DMS53 (cell line): ENCODE results near the gene RAB23.
A peak's percentile ranks its signal among the peaks of the same experiment; 100 is the strongest.

Source experiments
- DNase-seq: peaks from one replicate; lab custom pipeline; 2025; lab: John Stamatoyannopoulos, UW

Gene RAB23

DNA sequence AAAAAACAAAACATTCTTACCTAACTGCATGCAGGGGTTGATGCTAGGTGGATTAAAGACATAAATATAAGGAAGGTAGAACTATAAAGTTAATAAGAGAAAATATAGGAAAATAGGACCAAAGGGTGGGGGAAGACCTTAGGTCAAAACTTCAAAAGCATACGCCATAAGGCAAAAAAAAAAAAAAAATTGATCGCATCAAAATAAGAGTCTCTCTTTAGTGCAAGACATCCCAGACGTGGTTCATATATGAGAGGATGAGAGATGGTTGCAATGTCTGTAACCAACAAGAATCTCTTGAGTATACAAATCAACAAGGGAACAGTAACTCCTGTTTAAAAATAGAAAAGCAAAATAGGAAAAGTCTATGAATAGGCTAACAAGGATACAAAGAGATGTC, 41.5 kb downstream of the RAB23 start:
- no peak for DNase-seq

DNA sequence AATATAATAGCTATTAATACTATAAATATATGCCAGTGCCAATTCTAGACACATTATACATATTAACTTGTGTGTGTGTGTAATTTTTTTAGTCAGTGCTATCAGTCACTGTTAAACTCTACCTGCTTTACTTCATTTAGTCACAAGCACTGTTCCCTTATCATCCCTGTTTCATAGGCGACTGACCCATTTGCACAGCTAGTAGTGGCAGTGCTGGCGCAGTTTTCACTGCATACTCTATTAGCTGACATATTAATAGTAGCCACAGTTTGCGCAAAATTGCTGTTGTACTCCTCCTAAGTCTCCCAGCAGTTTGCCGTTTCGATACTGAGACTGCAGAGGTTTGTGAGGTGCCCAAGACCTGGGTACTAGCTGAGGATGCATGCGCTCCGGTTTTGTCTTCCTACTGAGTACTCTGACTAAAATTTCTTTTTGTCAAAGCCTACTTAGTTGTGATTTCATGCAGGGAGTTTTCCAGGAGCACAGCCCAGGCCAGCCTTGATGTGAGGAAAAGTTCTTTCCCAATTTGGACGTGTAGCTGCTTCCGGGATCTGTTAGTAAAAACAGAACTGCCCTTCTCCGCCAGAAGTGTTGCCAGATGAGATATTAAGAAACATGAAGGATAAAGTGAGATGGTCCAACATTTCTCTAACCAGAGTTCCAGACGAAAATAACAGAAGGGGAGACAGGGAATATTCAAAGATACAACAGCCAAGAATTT, 44.4 kb downstream of the RAB23 start:
- DNase-seq = no peak

DNA sequence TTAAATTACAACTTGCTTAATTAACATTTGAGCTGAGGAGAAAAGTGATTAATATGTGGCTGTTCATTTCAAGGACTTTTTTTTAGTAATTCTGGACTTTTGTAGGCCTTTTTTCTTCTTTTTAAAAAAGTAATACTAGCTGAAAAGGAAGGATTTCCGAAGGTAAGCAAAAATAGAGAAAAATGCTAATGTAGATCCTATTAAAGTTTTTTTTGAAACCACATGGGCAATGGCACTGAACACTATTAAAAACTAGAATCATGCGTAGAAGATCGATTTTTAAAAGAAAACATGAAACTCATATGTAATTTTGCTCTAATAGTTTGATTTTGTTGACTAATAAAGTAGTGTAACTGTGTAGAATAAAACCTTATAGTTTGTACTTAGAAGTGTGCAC, 47.6 kb downstream of the RAB23 start:
- DNase-seq = no peak

DNA sequence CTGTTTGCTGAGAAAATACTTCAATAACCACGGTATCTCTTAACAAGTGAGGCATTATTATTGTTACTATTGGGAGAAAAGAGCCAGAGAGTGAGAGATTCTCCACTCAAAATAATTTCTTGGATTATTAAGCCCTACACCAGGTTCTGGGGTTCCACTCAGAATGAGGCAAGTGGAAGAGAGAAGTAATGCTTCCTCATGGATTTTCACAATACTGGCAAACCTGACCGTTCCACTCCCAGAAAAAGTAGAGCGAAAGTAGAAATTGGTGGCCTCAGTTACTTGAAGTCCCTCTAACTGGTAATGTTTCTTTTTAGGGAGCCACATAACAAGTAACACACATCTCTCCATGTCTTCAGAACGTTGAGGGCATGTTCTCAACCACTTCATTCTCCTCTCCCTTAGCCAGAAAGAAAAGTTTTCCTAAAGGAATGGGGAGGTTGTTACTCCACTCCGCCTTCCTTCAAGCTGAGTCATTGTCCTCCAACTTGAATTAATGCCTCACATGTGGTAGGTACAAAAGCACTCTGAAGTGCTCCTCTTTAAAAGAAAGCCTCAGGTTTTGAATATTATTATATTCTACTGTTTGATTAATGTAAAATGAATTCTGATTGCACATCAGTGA, 48.1 kb downstream of the RAB23 start:
- peak; percentile 64 for DNase-seq

DNA sequence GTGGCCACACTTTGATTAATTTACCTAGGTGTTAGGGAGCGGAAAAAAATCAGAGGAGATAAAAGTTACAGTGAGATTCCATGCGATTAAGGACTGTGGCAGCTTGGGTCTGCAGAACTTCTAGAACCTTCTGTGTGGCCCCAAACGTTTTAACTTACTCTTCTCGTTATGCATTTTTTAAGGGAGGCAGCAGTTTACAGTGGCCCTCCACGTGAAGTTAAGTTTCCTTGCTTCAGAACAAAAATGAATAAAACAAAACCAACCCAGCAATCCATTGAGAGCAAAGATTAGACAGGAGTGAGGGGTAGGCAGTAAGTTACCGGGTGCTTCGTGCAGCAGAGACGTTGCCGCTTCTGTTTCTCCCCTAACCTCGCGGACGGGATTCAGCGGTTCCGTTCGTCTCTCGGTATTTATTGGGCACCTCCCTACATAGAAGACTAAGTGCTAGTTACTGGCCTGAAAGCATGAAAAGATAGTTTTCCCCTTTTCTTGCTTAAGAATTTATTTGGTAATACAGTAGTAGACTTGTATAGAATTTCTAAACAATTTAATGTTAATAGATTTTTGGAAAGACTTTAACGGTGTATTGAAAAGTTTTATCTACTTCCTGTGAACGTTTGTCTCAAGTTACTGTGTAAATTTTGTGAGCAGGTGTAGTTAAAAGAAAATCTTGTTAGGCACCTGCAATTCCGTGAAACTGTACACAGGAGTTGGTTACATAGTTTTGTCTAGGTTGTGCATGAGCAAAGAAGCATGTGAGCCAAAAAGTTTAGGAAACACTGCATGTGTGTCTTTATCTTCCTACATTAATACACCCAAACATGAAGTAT, 48.8 kb downstream of the RAB23 start:
- peak; percentile 68 for DNase-seq

DNA sequence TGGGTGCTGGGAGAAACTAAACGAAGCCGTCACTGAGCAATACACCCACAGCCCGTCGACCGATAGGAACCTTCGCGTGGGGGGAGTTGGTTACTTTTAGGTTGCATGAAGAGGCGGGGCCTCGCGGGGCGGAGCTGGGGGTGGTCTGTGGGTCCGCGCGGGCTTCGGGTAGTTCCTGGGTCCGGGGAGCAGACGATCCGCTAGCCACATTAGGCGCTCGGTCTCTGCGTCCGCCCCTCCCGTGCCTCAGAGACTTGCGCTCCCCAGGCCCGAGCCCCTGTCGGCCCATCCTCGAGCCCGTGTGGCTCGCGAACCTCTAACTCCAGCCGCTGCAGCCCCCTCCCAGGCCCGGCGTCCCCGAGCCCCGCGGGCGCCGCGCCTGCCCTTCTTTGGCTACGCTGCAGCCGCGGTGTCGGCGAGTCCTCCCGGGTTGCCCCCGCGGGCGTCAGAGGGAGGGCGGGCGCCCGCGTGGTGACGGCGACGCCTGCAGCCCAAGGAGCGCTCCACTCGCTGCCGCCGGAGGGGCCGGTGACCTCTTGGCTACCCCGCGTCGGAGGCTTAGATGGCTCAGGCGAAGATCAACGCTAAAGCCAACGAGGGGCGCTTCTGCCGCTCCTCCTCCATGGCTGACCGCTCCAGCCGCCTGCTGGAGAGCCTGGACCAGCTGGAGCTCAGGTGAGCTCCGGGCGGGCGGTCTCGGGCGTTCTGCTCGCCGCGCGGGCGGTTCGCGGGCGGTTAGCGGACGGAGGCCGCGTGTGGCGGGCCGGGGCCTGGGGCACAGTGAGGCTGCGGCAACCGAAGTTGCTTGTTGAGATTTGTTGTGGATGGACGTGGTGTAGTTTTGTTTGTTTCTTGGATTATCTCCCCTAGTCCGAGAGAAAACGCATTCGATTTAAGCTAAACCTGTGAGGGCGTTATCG, 49.7 kb downstream of the RAB23 start, which contains the start of gene BAG2:
Gene BAG2, plus strand, starts transcription at position 191 of the 920 bp plus-strand sequence. Its CDS starts 372 bp downstream, at position 563.
- DNase-seq = peak; percentile 93

DNA sequence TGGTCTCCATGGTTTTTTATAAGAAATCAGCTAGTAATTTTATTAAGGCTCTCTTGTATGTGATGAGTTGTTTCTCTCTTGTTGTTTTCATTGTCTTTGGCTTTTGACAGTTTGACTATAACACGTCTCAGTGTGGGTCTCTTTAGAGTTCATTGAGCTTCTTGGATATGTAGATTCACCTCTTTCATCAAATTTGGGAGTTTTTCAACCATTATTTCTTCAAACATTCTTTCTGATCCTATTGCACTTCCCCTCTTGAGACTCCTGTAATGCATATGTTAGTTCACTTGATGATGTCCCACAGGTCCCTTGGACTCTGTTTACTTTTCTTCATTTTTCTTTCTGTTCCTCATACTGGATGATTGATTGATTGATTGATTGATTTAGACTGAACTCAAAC, 57.0 kb downstream of the RAB23 start:
- DNase-seq = no peak

DNA sequence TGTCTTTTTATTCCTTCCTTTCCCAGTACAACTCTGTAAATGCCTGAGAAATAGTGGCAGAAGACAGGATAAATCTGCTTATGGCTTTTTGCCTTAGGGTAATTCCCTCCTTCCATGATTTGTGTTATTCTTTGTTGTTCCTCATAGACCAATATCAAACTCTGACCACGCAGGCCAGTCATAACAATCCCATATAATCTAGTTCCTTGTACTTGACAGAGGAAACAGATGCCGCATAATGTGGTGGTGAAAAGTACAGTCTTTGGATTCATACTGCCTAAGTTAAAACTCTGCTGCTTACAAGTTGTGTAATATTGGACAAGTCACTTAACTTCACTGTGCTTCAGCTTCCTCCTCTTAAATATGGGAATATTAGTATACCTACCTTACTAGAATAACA, 58.2 kb downstream of the RAB23 start:
- DNase-seq = no peak

DNA sequence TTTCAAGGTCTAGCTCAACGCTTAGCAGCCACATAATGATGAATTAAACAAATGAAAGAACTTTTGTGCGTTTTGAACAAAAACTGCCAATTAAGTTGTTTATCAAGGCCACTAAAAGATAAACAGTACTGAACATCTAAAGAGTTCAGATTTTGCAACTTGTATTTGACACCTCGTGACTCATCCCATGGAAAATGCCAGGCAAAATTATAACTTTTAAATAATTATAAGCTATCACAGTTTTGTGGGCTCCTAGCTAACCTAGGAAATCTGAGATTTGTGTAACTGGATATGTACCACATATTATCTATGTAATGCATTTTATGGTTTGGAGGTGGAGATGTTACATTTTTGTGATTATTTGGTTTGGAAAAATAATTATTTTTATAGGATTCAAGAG, 59.6 kb downstream of the RAB23 start:
- DNase-seq = no peak

DNA sequence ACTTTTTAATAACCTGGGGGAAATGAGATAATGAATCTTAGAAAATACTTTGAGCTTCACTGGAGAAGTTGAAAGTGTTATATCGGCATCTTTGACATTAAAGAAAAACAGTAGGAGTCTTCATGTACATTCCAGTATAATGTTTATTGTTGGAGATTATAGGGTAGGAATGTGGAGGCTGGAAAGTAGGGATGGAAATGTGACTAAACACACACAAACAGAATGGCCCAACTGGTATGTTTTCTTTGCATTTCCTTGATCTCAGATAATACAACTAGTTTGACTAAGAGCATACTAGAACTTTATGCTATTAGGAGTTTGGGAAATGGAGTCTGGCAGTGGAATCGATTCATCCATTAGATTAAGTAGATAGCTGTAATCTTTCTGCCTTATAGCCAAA, 60.1 kb downstream of the RAB23 start:
- DNase-seq = no peak

DNA sequence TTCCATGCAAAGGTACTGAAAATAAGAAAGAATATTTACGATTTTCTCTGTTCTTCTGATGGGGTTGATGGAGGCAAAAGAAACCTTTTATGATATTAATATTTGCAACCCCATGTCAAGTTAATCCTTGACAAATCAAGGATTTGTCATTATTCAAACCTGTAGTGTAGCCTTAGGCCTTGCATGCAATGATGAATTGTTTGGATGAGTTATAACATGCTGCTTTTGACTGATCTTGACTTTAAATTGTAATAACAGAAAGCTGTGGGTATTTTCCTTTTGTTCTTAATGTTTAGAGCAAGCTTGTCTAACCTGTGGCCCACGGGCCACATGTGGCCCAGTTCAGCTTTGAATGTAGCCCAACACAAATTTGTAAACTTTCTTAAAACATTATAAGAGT, 63.0 kb downstream of the RAB23 start:
- DNase-seq = no peak

DNA sequence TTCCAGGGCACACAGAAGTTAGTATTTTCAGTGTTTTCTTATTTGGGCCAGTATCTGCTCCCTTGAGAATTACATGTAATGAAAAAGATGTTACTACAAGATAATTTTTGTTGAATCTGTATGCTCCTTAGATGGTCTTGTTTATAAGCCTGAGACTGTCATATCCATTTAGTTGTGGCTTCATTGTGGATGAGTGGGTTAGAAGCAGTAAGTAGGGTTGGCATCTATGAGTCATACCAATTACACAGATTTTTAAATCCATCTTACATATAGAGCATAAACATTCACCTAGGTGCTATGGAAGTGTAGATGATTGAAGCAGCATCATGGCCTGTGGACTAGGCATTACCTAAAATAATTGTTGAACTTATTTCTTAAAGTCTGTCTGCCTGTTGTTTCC, 63.4 kb downstream of the RAB23 start:
- no peak for DNase-seq

DNA sequence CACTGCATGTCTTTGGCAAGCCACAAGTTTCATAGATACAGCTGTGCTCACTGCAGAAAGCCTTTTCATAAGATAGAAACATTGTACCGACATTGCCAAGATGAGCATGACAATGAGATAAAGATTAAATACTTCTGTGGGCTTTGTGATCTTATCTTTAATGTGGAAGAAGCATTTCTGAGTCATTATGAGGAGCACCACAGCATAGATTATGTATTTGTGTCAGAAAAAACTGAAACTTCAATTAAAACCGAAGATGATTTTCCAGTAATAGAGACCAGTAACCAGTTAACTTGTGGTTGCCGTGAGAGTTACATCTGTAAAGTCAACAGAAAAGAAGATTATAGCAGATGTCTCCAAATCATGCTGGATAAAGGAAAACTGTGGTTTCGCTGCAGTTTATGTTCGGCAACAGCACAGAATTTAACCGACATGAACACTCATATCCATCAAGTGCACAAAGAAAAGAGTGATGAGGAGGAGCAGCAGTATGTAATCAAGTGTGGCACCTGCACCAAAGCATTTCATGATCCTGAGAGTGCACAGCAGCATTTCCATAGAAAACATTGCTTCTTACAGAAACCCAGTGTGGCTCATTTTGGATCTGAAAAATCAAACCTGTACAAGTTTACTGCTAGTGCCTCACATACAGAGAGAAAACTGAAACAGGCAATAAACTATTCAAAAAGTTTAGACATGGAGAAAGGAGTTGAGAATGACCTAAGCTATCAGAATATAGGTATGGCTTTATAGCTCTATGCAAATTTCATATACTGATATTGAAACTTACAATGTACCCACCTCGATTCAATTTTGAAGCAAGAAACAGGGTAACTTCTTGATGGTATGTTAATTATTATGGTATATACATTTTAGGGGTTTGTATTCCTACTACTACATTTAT, 73.9 kb downstream of the RAB23 start:
- no peak for DNase-seq

DNA sequence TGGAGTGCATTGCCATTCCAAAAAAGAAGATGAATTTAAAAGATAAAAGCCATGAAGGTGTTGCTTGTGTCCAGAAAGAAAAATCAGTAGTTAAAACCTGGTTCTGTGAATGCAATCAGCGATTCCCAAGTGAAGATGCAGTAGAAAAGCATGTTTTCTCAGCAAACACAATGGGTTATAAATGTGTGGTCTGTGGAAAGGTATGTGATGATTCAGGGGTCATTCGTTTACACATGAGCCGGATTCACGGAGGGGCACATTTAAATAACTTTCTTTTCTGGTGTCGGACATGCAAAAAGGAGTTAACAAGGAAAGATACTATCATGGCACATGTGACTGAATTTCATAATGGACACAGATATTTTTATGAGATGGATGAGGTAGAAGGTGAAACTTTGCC, 74.7 kb downstream of the RAB23 start:
- no peak for DNase-seq

DNA sequence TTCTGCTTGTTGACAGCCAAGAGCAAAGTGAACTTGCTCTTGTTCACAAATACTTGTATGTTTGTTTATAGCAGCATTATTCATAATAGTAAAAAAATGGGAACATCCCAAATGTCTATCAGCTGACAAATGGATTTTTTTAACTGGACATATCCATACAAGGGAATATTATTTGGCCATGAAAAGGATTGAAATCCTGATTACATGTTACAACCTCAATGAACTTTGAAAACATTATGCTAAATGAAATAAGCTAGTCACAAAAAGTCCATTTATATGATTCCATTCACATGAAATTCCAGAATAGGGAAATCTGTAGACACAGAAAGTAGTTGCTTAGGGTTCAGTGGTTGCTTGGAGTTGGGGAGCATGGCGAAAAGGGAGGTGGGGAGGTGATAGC, 78.4 kb downstream of the RAB23 start:
- DNase-seq = no peak

DNA sequence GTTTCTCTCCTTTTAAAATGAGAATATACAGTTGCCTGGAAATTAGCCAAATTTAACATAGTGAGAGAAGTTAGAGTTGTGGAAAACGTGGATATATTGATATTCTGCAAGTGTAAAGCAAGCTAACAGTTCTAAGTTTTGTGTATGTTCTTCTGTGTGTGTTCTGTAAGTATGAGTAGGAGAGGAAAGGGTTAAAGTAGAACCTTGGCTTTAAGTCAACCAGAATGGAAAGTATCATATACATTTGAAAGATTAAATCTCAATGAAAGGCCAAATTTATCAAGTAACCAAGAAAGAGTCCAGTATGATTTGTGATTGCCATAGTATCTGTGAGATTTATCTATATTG, 80.0 kb downstream of the RAB23 start:
- DNase-seq = no peak

DNA sequence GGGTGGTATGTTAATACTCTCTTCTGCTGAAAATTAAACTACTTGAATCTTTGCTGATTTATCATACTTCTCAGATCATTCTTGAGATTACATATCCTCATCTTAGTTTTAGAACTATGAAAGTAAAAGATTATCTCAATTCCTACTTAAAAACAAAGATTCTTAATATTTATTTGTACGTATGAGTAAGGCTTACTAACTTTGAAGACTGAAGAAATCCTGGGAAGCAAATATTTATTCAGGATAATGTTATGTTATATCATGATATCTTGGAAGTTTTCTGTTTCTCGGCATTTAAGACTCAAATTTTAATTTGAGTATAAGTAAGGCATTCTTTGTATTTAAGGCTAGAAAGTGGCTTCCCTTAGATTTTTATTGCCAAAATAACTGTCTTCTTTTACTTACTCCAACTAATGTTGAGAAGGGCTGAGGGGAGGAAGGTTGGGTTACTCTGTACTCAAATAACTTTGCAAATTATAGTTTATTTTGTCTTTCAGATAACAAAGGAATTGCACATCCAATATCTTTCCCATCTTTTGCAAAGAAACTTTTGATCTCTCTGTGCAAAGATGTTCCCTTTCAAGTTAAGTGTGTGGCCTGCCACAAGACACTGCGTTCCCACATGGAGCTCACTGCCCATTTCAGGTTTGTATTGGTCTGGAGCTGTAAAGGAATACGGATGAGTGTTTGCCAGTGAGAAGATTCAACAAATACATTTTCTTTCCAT, 80.5 kb downstream of the RAB23 start:
- DNase-seq = no peak

DNA sequence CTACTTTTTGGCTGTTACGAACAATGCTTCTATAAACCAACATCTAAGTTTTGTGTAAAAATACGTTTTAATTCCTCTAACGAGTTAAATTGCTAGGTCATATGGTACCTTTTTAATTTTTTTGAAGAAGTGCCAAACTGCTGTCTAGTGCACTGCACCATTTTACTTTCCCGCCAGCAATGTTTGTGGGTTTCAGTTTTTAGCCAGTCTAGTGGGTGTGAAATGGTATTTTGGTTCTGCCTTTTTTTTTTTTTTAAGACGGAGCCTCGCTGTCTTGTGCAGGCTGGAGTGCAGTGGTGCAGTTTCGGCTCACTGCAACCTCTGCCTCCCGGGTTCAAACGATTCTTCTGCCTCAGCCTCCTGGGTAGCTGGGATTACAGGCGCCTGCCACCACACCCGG, 84.1 kb downstream of the RAB23 start:
- DNase-seq = no peak

DNA sequence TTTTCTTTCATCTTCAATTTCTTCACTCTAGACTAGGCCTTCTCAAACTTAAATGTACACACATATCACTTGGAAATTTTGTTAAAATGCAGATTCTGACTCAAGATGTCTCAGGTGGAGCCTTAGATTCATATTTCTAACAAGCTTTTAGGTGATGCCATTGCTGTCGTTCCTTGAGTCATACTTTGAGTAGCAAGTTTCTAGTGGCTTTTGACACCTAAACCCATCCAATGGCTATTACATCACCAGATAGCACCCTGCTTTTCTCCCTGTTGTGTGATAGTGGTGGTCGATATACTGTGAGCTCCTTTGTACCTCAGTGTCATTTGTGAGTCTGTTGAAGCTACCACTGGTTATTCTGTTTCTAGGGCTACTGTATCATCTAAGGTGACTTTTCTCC, 84.8 kb downstream of the RAB23 start:
- no peak for DNase-seq
